MM.1S (cell line): ENCODE results near the gene RFC5.
"Not testable (repeated sequence)": the region's sequence is repeated elsewhere in the genome, so short reads cannot be mapped to it uniquely, and the experiment has no call there.

ENCODE experiments used
- CTCF ChIP-seq: fragments of 300-600 bp; sonication (generic); IDR thresholded peaks from 2 replicates; pipeline ENCODE4 v1.5.1; 2016; ENCODE audit warnings: antibody characterized with exemption, low read length, mixed read lengths
- EZH2 ChIP-seq: fragments of 300-600 bp; sonication (generic); optimal IDR thresholded peaks from 2 replicates; pipeline ENCODE3; 2017; ENCODE audit warnings: low read depth, mild to moderate bottlenecking, antibody characterized with exemption, low read length, mixed read lengths

- TF ChIP-seq EZH2, CTCF: not testable (repeated sequence)
Observed at GRCh38 chr12:117999806-118000205, 16.7 kb upstream of the RFC5 start.
